HCT116 (cell line): Measurements from ENCODE around the gene ST3GAL5. TPM values are rescaled to one million over a fixed set of nuclear protein-coding genes. Genes with fewer than 3 reads are reported as not detected.
A peak's percentile ranks its signal among the peaks of the same experiment; 100 is the strongest.

Experiments used
- ATAC-seq: fragments of 200-7000 bp; cut with Tn5 transposase; 2 replicates; pipeline ENCODE4 v1.9.1; 2020; ENCODE audit warnings: mild to moderate bottlenecking, moderate library complexity
- BruUV-seq: library from RNA; stranded (reverse); fragments of 400-500 nt; replicated peaks from 2 replicates; lab custom pipeline; 2021; lab: Mats Ljungman, UMichigan
- CTCF ChIA-PET: fragments of 300-600 bp; sonication (Branson Sonifier 250); formaldehyde crosslinking; loops from one replicate; lab custom pipeline; 2021; ENCODE audit warnings: antibody characterized with exemption; lab: Charles Lee
- POLR2A ChIA-PET: fragments of 300-600, 350-600 bp; sonication (Branson Sonifier 250); formaldehyde crosslinking; loops from one replicate; lab custom pipeline; 2021; ENCODE audit warnings: antibody characterized with exemption; lab: Charles Lee
- RAD21 ChIA-PET, 2 experiments: fragments of 300-600 bp; sonication (Branson Sonifier 250); formaldehyde crosslinking; loops; one replicate each; lab custom pipeline; 2023; ENCODE audit warnings: low total read pairs in 2 of 2; ENCODE audit not compliant: uncharacterized antibody in 2 of 2, unreplicated experiment in 2 of 2, low non-redundant PET in 1 of 2; lab: Charles Lee
- DNase-seq: peaks from one replicate; pipeline ENCODE4 v3.0.0-alpha.2; 2010; ENCODE audit warnings: low read depth, low spot score
- H2AFZ ChIP-seq: fragments of 200-600 bp; shearing (Covaris generic), sonication (generic); 2 replicates; pipeline ENCODE4 v1.6.1; 2017; ENCODE audit warnings: low read depth, mixed run types, mixed read lengths, antibody characterized with exemption, low read length; ENCODE audit not compliant: poor library complexity, severe bottlenecking
- H3K27ac ChIP-seq: 2 replicates; pipeline ENCODE4 v1.5.1; 2012; ENCODE audit warnings: low read depth, low read length
- H3K27me3 ChIP-seq: fragments of 200-600 bp; sonication (generic); 2 replicates; pipeline ENCODE4 v1.6.1; 2016; ENCODE audit warnings: mixed run types, low read length, mixed read lengths; ENCODE audit not compliant: insufficient read depth
- H3K36me3 ChIP-seq, 2 experiments: fragments of 200-500 bp in 1 of 2; fragments of 200-600 bp in 1 of 2; sonication (Bioruptor generic) in 1 of 2; sonication (generic) in 1 of 2; 2 replicates each; pipeline versions ENCODE4 v1.5.1 to v1.6.1; 2014 to 2016; ENCODE audit warnings: low read length in 2 of 2, inconsistent platforms in 1 of 2, mixed read lengths in 1 of 2, mixed run types in 1 of 2; ENCODE audit not compliant: insufficient read depth in 2 of 2, control insufficient read depth in 1 of 2
- H3K4me1 ChIP-seq, 2 experiments: fragments of 200-600 bp in 1 of 2; sonication (generic) in 1 of 2; 2 replicates each; pipeline versions ENCODE4 v1.5.1 to v1.6.1; 2012 to 2017; ENCODE audit warnings: low read length in 2 of 2, inconsistent platforms in 1 of 2, mild to moderate bottlenecking in 1 of 2, mixed read lengths in 1 of 2, mixed run types in 1 of 2, moderate library complexity in 1 of 2; ENCODE audit not compliant: insufficient read depth in 2 of 2, control insufficient read depth in 1 of 2
- H3K4me2 ChIP-seq: fragments of 200-600 bp; sonication (generic); 2 replicates; pipeline ENCODE4 v1.6.1; 2017; ENCODE audit warnings: mixed run types, low read length, mixed read lengths
- H3K4me3 ChIP-seq, 2 experiments: fragments of 200-600 bp in 1 of 2; sonication (generic) in 1 of 2; replicated peaks in 1 of 2; 2 replicates each; pipeline ENCODE4 v1.5.1; 2011 to 2016; ENCODE audit warnings: low read length in 2 of 2, control low read depth in 1 of 2, low read depth in 1 of 2, mild to moderate bottlenecking in 1 of 2, mixed read lengths in 1 of 2, mixed run types in 1 of 2
- H3K79me2 ChIP-seq: fragments of 200-600 bp; sonication (generic); 2 replicates; pipeline ENCODE4 v1.6.1; 2017; ENCODE audit warnings: mild to moderate bottlenecking, mixed run types, low read length, moderate library complexity, mixed read lengths; ENCODE audit not compliant: insufficient read depth
- H3K9ac ChIP-seq: fragments of 200-600 bp; sonication (generic); 2 replicates; pipeline ENCODE4 v1.6.1; 2016; ENCODE audit warnings: low read length, mixed read lengths
- H3K9me2 ChIP-seq: fragments of 200-600 bp; sonication (generic), shearing (Covaris generic); 2 replicates; pipeline ENCODE4 v1.6.1; 2017; ENCODE audit warnings: mixed run types, mild to moderate bottlenecking, moderate library complexity; ENCODE audit not compliant: insufficient read depth
- H3K9me3 ChIP-seq, 2 experiments: fragments of 200-500 bp in 1 of 2; fragments of 200-600 bp in 1 of 2; sonication (Bioruptor generic) in 1 of 2; sonication (generic) in 1 of 2; 2 replicates each; pipeline ENCODE4 v1.6.1; 2014 to 2017; ENCODE audit warnings: low read length in 2 of 2, mixed read lengths in 2 of 2, inconsistent platforms in 1 of 2, low read depth in 1 of 2, mild to moderate bottlenecking in 1 of 2, mixed run types in 1 of 2, moderate library complexity in 1 of 2; ENCODE audit not compliant: control insufficient read depth in 1 of 2, insufficient read depth in 1 of 2
- H4K20me1 ChIP-seq: fragments of 200-600 bp; sonication (generic), shearing (Covaris generic); 2 replicates; pipeline ENCODE4 v1.6.1; 2017; ENCODE audit warnings: mixed run types, mild to moderate bottlenecking, moderate library complexity; ENCODE audit not compliant: insufficient read depth
- CTCF ChIP-seq, 3 experiments: fragments of 200-600 bp in 1 of 3; sonication (generic) in 1 of 3; IDR thresholded peaks in 2 of 3; conservative IDR thresholded peaks in 1 of 3; 2 replicates each; pipeline ENCODE4 v1.5.1; 2012 to 2017; ENCODE audit warnings: low read depth in 2 of 3, low read length in 2 of 3, antibody characterized with exemption in 1 of 3, borderline replicate concordance in 1 of 3, control low read depth in 1 of 3, mild to moderate bottlenecking in 1 of 3, mixed read lengths in 1 of 3, mixed run types in 1 of 3, moderate library complexity in 1 of 3; ENCODE audit not compliant: insufficient read depth in 1 of 3
- ELF1 ChIP-seq: IDR thresholded peaks from 2 replicates; pipeline ENCODE4 v1.6.1; 2012; ENCODE audit warnings: low read depth, borderline replicate concordance
- MAX ChIP-seq: IDR thresholded peaks from 2 replicates; pipeline ENCODE4 v1.6.1; 2012
- SP1 ChIP-seq: IDR thresholded peaks from 2 replicates; pipeline ENCODE4 v1.6.1; 2012; ENCODE audit warnings: low read depth
- SRF ChIP-seq: IDR thresholded peaks from 2 replicates; pipeline ENCODE4 v1.6.1; 2012; ENCODE audit warnings: low read depth
- ZNF274 ChIP-seq: fragments of 200-500 bp; sonication (Bioruptor generic); IDR thresholded peaks from 2 replicates; pipeline ENCODE4 v1.6.1; 2014; ENCODE audit warnings: mild to moderate bottlenecking, low read depth, low read length, inconsistent platforms
- intact Hi-C: fragments of 100-400 bp; cut with micrococcal nuclease; formaldehyde crosslinking; loops from 2 replicates; pipeline ENCODE4 v1.10.0; 2022
- total RNA-seq: library from RNA; stranded (reverse); gene quantifications from one replicate; pipeline ENCODE4 v1.2.1, GENCODE V29; 2021; ENCODE audit not compliant: unreplicated experiment

Gene ST3GAL5
- total RNA-seq, 1 experiment from 2014 or later: 14.8 TPM

GRCh38 chr2:85873679-85874078 lies 15.1 kb downstream of the ST3GAL5 start:
- Histone ChIP-seq H3K27me3 (no peaks in the 10 kb centered on the region), H3K27ac (no peak overlapping the region), H4K20me1 (no peaks in the 10 kb centered on the region), H3K9me2 (no peaks in the 10 kb centered on the region), H2AFZ (no peak overlapping the region), H3K4me3 (no peak overlapping the region), H3K36me3 (no peaks in the 10 kb centered on the region), H3K9me3 (no peaks in the 10 kb centered on the region), H3K4me1 (no peaks in the 10 kb centered on the region), H3K79me2 (no peaks in the 10 kb centered on the region), H3K9ac (no peak overlapping the region), H3K4me2 (no peak overlapping the region)
- ATAC-seq (peak; percentile 65; the same call in 1 of the 2 replicates), DNase-seq (no peak)
- RAD21 ChIA-PET: no interaction called here
- POLR2A ChIA-PET: no interaction called here
- no TSS peak for BruUV-seq
- intact Hi-C loops: no loop called here
- peak in 2 of 3 experiments; percentile 51 to 54; a peak in 4 of 6 replicates for TF ChIP-seq CTCF (IDR thresholded peaks at IDR 0.05 in 2 of 3, conservative IDR thresholded peaks at IDR 0.05 in 1 of 3; ENCODE audit: borderline replicate concordance in 1 of 3, insufficient read depth in 1 of 3, low read depth in 2 of 3, low read length in 2 of 3)
- TF ChIP-seq SP1: no peak
- no peak for TF ChIP-seq SRF
- TF ChIP-seq, all 23 proteins: peak for 1
- CTCF ChIA-PET: interaction anchor here (0.9 kb wide), 1 partner anchor 46 kb away, joined by 3 read pairs; no protein-coding TSS in a partner anchor

- Histone ChIP-seq H3K36me3 (no peaks in the 10 kb centered on the region), H3K27me3 (no peaks in the 10 kb centered on the region)
- TF ChIP-seq ZNF274: no peak
- no peak for TF ChIP-seq MAX
- TF ChIP-seq ELF1: no peak
- TF ChIP-seq, all 23 proteins: peak for 0
- Histone ChIP-seq H3K9ac (no peak overlapping the region), H3K9me3 (no peaks in the 10 kb centered on the region), H3K4me3 (no peak overlapping the region), H3K27ac (no peak overlapping the region), H2AFZ (no peak overlapping the region), H3K4me2 (no peak overlapping the region), H3K79me2 (no peaks in the 10 kb centered on the region), H3K9me2 (no peaks in the 10 kb centered on the region), H3K4me1 (no peaks in the 10 kb centered on the region), H4K20me1 (no peaks in the 10 kb centered on the region)
- no peak for DNase-seq
- ATAC-seq: no peak
- ChIA-PET RAD21 (no interaction called here), POLR2A (no interaction called here), CTCF (no interaction called here)
- intact Hi-C loops: no loop called here
- no TSS peak for BruUV-seq
Observed at GRCh38 chr2:85872536-85873161, 16.1 kb downstream of the ST3GAL5 start.
